Measurements from ENCODE around the gene PRKCB. TPM values are rescaled to one million over a fixed set of nuclear protein-coding genes. Genes with fewer than 3 reads are reported as not detected.

PRKCB gene
- total RNA-seq, 4 donors from 2014 or later, result 7.0 to 88.3 (median 15.9) TPM

GRCh38 chr16:23829454-23829853 is 6.3 kb upstream of the PRKCB start:
- H3K27me3 ChIP-seq, result no peaks in the 10 kb centered on the region
- TF ChIP-seq POLR2A (IDR thresholded peaks at IDR 0.05), result no peak
- TF ChIP-seq, protein P1, sequence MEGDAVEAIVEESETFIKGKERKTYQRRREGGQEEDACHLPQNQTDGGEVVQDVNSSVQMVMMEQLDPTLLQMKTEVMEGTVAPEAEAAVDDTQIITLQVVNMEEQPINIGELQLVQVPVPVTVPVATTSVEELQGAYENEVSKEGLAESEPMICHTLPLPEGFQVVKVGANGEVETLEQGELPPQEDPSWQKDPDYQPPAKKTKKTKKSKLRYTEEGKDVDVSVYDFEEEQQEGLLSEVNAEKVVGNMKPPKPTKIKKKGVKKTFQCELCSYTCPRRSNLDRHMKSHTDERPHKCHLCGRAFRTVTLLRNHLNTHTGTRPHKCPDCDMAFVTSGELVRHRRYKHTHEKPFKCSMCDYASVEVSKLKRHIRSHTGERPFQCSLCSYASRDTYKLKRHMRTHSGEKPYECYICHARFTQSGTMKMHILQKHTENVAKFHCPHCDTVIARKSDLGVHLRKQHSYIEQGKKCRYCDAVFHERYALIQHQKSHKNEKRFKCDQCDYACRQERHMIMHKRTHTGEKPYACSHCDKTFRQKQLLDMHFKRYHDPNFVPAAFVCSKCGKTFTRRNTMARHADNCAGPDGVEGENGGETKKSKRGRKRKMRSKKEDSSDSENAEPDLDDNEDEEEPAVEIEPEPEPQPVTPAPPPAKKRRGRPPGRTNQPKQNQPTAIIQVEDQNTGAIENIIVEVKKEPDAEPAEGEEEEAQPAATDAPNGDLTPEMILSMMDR (IDR thresholded peaks at IDR 0.05), result no peak
- DNase-seq, result no peak
- H3K4me1 ChIP-seq, result peaks cover 0 to 5% (median 0%) of the 10 kb centered on the region in 4 donors
- no peaks in the 10 kb centered on the region for H3K36me3 ChIP-seq
- H3K4me3 ChIP-seq, result no peak overlapping the region
- H3K27ac ChIP-seq, result no peak overlapping the region
- H3K9me3 ChIP-seq, result no peaks in the 10 kb centered on the region

GRCh38 chr16:23830276-23830675 is 5.5 kb upstream of the PRKCB start:
- Histone ChIP-seq H3K27me3 (no peaks in the 10 kb centered on the region), H3K4me1 (peaks cover 0 to 5% (median 0%) of the 10 kb centered on the region in 4 donors), H3K9me3 (no peaks in the 10 kb centered on the region), H3K4me3 (no peak overlapping the region), H3K27ac (no peak overlapping the region), H3K36me3 (no peaks in the 10 kb centered on the region)
- no peak for TF ChIP-seq POLR2A (IDR thresholded peaks at IDR 0.05)
- TF ChIP-seq, protein P1 (IDR thresholded peaks at IDR 0.05), result no peak
- DNase-seq, result no peak

GRCh38 chr16:23832882-23833281 is 2.9 kb upstream of the PRKCB start:
- no peak for DNase-seq
- no peak for TF ChIP-seq POLR2A (IDR thresholded peaks at IDR 0.05)
- TF ChIP-seq, protein P1 (IDR thresholded peaks at IDR 0.05), result no peak

DNA sequence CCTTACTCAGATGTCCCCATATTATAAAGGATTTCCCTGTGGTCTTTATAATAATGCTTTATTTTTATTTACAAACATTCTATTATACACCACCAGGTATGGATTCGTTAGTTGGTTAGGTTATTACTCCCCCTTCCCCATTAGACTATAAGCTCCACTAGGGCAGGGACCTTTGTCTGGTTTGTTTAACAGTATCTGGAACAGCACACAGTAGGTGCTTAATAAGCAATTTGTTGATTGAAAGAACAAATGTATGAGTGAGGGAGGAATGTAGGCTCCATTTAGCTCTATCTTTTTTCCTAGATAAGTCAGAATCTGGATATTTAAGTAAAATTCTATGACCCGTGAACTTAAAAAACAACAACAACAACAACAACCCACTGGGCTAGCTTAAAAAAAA is 2.3 kb upstream of the PRKCB start:
- no peaks in the 10 kb centered on the region for H3K36me3 ChIP-seq
- no peaks in the 10 kb centered on the region for H3K27me3 ChIP-seq
- H3K4me3 ChIP-seq, result no peak overlapping the region
- H3K27ac ChIP-seq, result no peak overlapping the region
- peaks cover 0 to 18% (median 0%) of the 10 kb centered on the region in 4 donors for H3K4me1 ChIP-seq
- no peak for DNase-seq
- TF ChIP-seq, protein P1 (IDR thresholded peaks at IDR 0.05), result no peak
- TF ChIP-seq POLR2A (IDR thresholded peaks at IDR 0.05), result no peak
- no peaks in the 10 kb centered on the region for H3K9me3 ChIP-seq

More at GRCh38 chr16:23832882-23833281, 2.9 kb upstream of the PRKCB start:
- Histone ChIP-seq H3K4me1 (peaks cover 0 to 18% (median 0%) of the 10 kb centered on the region in 4 donors), H3K9me3 (no peaks in the 10 kb centered on the region), H3K36me3 (no peaks in the 10 kb centered on the region), H3K27ac (no peak overlapping the region), H3K27me3 (no peaks in the 10 kb centered on the region), H3K4me3 (no peak overlapping the region)

DNA sequence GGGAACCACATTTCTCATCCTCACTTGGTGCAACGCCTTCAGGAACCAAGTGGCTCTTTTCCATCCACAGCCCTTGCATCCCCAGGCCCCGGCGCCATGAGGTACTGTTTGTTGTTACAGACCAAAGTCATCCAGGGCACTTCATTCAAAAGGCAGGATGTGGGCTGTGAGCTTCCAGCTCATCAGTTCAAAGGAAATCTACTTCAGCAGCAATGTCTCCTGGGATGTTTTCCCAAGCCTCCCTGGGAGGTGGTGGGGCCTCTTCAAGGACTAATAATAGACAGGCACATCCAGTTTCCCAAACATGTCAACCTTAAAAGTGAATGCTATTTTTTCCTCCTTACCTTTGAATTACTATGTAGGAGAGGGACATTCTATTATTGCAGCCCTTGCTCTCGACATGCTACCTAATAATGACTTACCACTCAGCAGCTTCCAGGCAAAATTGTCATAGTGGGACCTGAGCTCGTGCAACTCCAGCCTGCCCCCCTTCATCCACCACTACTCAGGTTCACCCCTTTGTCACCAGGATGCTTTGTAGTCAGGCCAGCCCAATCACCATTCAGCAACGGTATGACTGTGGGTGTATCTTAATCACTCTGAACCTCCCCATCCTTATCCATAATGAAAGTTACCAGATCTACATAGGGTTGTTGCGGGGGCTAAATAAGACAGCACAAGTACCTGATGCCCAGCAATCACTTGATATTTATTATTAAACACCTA is 1.7 kb upstream of the PRKCB start:
- Histone ChIP-seq H3K9me3 (no peaks in the 10 kb centered on the region), H3K4me1 (peaks cover 0 to 18% (median 0%) of the 10 kb centered on the region in 4 donors), H3K36me3 (no peaks in the 10 kb centered on the region), H3K4me3 (no peak overlapping the region), H3K27ac (no peak overlapping the region), H3K27me3 (no peaks in the 10 kb centered on the region)
- no peak for DNase-seq
- no peak for TF ChIP-seq POLR2A (IDR thresholded peaks at IDR 0.05)
- TF ChIP-seq, protein P1 (IDR thresholded peaks at IDR 0.05), result no peak
